Stimulated activated naive CD4-positive, alpha-beta T cell (primary cell): Measurements from ENCODE around the gene ATP6V1F.

ENCODE experiments used
- DNase-seq, 6 experiments: peaks; one replicate each; lab custom pipeline; 2025; lab: John Stamatoyannopoulos, UW

Gene ATP6V1F

DNA sequence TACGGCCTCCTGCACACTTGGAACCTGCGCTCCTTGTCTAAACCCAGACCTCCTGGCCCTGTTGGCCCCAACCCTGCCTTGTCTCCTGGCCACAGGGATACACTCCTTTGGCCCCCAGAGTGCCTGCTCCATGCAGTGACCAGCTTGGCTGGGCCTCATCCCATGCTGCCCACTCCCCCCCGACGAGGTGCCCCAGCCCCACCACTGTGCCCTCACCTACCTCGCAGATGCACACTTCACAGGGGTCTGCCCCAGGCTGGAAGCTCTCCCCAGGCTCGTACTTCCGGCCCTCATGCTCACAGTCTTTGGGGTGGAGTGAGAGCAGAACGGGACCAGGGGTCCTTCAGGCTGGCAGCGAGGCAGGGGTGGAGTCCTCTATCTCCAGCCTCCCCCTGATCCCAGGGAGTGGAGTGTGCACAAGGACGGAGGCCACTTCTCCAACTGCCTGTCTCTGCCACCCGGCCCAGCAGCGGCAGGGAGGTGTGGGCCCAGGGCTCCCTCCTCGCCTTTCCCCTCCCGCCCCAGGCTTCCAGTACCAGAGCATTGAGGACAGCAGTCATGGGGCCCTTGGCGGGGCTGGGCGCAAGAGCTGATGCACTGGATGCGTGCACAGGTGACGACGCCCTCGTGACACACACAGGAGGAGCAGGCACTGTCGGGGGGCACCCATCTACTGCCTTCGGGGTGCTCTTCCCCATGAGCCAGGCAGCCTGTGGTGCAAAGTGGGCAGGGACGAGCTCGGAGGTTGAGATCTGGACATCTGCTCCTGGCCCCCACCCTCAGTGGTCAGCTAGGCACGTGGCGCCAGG lies 22.1 kb downstream of the ATP6V1F start:
- DNase-seq, result no peak

DNA sequence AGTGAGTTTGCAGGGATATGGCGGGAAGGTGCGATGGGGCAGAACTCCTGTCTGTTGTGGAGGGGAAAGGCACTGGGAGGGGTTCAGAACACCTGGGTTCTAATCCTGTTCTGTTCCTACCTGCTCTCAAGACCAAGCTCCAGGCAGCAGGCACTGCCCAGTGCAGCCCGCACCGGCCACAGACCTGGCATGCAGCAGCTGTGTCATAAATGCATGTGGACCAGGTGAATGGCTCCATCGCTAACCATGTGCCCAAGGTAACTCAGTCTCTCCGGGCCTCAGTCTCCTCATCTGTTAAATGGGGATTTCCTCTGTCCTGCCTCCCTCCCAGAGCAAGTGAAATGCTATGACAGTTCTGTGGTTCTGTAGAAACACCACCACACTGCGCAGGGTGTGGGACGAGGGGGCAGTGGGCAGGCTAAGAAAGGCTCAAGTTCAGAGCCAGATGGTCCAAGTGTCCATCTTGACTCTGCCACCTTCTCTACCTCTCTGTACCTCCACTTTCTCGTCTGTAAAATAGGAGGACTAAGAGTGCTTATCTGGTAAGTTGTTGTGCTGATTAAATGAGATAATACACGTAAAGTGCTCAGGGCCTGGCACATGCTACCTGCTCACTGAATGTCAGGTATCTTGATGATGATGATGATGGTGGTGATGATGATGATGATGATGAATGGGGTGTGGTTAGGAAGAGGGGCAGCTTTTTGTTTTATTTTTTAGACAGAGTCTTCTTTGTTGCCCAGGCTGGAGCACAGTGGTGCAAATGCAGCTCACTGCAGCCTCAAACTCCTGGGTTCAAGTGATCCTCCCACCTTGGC lies 22.9 kb downstream of the ATP6V1F start:
- DNase-seq, result no peak

DNA sequence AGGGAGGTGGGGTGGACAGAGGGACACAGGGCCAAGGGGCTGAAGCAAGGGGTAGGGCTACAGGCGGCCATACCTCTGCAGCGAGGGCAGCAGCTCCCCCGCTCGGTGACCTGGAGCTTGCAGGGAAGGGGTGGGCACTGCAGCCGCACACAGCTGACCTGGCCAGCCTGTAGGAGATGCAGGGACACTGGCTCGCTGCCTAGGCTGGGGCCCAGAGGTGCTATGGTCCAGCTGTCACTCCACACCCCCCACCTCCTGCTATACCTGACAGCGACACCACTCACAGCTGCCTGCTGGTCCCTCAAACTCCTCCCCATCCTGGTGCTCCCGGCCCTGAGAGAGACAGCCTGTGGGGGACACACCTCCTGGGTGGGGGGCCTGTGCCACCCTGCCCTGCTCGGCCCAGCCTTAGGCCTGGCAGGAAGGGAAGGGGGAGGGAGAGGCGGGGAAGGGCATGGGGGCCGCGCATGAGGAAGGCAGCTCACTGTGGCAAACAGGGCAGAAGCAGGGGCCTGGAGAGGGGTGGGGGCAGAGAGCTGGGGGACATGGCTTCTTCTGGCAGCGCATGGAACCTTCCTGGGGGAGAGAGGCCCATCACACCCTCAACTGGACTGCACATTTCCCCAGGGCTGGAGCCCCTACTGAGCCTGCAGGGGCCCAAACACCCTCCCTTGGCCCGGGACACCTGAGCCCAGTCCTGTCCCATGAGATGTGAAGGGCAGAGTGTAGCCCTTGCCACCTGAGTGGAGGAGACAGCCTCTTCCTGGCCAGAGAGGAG lies 23.9 kb downstream of the ATP6V1F start:
- no peak for DNase-seq

DNA sequence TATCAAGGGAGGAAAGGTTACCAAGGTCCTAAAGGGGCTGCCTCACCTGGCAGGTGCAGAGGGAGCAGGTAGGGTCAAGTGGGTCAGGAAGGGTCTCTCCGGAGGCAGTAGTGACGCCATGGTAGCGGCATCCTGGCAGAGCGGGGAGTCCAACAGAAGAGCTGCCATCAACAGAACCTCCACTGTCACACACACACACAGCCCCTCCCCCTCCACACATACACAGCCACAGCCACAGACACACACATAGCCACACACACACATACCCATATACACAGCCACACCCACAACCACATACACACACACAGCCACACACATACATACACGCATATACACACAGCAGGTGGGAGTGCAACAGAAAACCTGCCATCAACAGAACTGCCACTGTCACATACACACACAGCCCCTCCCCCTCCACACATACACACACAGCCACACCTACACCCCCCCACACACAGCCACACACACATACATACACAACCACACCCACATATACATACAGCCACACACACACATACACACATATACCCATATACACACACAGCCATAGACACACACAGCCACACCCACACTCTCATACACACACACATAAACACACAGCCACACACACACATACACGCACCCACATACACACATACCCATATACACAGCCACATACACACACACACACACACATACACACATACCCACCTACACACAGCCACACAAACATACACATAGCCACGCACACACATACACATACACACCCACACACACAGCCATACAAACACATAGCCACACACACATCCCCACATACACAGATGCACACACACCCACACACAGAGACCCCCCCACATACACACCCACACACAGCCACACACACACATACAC lies 24.7 kb downstream of the ATP6V1F start:
- no peak for DNase-seq

DNA sequence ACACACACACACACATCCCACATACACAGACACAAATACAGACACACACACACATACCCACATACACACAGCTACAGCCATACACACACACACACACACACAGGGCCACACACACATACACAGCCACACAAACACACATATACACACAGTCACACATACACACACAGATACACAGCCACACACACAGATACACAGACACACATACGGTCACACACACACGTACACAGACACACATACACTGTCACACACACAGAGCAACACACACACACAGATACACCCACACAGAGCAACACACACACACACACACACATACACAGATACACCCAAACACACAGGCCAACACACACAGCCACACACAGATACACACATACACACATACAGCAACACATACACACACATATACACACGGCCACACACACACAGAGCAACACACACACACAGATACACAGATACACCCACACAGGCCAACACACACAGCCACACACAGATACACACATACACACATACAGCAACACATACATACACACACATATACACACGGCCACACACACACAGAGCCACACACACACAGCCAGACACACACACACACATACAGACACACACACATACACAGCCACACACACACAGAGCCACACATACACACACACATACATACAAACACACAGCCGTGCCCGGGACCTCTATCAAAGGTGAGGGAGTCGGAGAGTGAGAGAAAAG lies 25.5 kb downstream of the ATP6V1F start:
- no peak for DNase-seq

DNA sequence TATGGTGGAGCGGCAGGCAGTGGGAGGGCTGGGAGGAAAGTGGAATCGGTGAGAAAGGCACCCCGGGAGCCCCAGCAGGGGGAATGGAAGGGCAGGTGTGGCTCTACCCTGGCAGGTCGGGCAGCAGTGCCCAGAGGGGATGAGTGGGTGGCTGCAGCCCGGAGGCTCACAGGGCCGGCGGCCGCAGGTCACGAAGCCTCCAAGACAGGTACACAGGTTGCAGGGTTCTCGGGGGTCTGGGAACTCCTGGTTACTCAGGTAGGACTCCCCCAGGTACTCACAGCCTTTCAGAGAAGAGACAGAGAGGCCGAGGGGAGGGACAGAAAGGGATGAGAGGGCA lies 26.1 kb downstream of the ATP6V1F start:
- no peak for DNase-seq

DNA sequence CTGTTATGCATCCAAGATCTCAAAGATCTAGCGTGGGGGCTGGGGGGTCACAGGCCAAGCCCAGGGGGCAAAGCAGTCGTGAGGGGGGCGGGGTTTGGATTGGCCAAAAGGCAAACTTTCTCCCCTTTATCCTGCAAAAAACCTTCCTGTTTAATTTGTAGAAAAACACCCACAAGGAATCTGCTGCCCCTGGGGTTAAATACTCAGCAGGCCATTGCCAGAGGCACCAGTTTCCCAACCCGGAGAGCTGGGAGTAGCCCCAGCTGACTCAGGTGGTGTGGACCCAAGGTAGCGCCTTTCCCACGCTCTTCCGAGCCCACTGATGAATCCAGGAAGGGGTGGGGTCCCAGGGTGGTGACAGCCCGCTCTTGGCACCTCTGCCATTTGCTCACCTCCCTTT lies 26.5 kb downstream of the ATP6V1F start:
- no peak for DNase-seq

DNA sequence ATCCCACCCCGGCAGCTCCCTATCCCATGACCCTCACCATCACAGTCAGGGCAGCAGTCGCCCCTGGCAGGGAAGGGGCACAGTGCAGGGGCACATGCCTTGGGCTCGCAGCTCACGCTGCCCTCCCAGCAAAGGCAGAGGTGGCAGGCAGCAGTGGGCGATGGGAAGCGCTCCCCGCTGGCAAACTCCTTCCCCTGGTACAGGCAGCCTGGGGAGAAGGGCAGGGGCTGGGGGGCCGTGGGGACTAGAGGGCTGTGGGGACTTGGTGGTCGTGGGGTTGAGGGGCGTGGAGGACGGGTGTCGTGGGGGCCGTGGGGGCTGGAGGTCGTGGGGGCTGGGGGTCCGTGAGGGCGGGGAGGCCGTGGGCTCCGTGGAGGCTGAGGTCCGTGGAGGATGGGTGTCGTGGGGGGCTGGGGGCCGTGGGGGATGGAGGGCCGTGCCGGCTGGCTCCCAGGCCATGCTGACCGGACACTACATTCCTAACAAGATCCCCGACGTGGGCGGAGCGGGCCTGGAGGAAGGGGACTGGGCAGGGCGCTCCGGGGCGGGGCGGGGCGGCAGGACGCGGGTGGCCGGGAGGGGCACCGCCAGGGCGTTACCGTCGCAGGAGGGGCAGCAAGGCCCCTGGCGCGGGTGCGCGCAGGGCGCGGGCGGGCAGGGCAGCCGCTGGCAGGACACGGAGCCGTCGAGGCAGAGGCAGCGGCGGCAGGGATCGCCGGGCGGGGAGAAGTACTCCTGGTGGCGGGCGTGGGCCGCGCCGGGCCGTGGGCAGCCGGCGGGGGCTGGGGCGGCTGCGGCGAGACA lies 27.9 kb downstream of the ATP6V1F start:
- no peak for DNase-seq

DNA sequence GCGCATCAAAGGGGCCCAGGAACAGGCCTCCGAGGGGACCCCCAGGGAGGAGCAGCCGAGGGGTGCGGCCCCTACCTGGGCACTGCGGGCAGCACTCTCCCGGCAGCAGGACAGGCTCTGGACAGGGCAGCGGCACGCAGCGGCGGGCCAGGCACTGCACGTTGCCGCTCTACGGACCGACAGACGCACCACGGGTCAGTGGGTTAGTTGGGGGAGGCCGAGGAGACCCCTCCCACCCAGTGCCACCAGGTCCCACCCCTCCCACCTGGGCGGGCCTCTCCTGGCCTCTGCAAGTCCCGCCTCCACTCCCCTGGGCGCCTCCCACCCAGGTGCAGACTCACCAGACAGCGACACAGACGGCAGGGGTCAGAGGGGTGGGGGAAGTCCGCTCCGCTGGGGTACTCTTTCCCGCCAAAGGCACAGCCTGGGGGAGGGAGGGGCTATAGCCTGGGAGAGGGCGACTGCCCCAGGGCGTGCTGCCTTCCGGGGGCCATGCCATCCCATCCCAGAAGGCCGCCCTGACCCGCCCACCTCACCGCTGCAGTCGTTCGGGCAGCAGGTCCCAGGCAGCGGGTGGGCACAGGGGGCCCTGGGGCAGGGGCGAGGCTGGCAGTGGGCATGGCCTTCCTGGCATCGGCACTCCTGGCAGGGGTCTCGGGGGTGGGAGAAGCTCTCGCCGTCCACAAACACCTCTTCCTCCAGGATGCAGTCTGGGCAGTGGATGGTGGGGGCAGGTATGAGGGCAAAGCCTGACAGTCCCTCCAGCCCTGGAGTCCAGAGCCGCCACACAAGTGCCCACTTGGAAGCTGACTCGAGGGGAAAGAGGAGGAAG lies 28.7 kb downstream of the ATP6V1F start:
- DNase-seq, result peak in 1 of 6 experiments; percentile 8

DNA sequence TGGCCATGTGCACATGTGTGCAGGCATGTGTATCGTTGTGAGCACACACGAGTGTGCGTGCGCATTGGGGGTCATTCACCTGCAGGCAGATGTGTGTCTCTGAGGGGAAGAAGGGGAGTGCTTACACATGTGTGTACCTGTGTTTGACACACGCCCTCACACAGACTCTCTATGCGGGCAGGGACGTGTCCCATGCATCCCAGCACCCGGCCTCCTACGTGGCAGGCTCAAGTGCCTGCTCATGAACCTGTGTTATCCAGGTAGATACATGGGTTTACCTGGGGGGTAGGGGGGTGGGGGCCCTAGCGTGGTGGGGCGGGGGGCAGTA lies 29.2 kb downstream of the ATP6V1F start:
- DNase-seq, result no peak

DNA sequence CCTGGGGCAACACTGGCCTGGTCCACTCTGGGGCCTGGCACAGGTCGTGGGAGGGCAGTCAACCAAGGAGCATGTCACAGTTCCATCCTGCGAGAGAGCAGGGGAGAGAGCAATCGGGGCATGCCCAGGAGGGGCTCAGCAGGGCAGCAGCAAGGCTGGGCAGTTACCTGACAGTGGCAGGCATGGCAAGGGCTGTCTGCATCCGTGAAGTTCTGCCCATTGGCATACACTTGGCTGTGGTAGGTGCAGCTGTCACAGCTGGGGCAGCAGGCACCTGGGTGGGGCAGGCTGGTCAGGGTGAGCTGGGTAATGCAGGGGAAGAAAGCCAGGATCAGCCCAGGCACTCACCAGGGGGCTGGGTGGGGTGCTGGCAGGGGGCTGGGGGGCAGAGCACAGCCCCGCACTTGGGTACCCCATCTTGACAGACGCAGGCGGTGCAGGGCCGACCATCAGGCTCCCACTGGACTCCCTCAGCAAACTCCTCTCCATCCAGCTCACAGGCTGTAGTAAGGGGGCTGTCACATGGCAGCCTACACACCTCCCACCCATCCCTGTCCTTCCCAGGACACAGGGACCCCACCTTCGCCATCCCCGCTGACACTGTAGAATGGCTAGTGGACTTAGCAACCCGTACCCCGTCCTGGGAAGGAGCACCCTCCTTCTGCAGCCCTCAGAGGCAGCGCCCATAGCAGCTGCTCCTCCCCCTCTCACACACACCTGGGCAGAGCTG lies 30.0 kb downstream of the ATP6V1F start:
- no peak for DNase-seq

DNA sequence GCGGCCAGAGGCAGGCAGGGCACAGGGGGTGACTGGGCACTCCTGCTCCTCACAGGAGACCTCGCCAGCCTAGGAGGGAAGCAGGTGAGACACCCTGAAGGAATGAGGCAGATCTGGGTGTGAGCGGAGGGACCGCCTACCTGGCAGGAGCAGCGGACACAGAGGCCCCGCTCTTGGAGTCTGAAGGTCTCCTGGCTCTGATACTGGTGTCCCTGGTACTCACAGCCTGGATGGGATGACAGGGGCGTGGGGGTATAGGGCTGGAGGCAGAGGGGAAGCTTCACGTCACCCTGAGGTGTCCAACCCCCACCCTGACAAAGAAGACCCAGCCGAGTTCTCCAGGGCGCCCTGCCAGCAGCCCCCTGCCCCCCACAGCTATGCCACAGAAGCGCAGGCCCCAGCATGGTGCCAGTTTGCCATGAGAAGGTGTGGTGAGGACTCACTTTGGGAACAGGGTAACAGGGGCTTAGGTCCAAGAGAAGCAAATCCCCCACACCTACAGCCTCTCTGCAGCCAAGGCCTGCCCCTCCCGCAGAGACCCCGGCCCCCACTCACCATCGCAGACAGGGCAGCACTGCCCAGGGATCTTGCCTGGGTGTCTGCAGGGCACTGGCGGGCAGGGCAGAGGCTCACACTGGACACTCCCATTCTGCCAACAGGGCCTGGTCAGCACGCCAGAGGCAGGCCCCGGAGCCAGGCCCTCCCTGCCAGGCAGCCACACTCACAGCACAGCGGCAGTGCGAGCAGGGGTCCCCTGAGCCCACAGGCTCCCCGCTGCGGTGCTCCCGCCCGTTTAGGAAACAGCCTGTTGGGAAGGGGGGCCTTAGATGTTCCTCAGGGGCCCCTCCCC lies 30.8 kb downstream of the ATP6V1F start:
- DNase-seq, result no peak

DNA sequence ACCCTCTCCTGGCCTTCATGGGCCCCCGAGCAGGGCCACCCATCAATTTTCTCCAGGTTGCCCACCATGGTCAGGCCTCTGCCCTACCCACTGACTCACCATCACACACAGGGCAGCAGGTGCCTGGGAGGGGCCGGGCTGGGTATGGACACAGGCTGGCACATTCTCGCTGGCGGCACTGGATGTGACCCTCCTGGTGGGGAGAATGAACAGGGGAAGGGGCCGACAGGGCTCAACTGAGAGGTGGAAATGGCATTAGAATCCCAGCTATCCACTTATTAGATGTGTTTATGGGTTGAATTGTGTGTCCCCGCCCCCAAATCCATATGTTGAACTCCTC lies 31.4 kb downstream of the ATP6V1F start:
- no peak for DNase-seq

DNA sequence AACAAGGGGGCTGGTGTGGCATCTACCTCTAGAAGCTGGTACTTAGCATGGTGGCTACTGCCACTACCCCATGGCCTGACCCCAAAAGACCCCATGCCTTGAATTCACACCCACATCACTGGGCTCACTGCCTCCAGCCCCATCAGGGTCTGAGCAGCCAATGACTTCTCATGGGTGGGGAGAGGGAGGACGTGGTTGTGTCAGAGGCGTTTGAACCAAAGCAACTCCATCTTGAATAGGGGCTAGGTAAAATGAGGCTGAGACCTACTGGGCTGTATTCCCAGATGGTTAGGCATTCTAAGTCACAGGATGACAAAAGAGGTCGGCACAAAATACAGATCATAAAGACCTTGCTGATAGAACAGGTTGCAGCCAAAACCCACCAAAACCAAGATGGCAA lies 32.7 kb downstream of the ATP6V1F start:
- DNase-seq, result no peak

DNA sequence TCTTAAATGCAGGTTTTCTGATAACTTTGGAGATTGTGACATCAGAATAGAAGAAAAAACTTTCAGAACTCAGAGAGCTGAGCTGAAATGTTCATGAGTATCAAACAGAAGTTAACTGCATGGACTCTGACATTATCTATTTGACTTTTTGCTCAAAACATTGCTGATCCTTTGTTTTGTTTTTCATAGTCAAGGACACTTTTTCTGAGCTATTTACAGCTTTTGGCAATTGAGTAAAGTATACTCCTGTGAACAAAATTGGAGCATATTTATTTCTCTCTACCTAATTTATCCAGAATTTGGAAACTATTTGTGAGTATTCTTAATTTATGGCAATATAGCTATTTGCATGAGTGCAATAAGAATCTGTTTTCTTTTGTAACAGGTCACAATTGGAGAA lies 36.7 kb downstream of the ATP6V1F start:
- DNase-seq, result no peak

DNA sequence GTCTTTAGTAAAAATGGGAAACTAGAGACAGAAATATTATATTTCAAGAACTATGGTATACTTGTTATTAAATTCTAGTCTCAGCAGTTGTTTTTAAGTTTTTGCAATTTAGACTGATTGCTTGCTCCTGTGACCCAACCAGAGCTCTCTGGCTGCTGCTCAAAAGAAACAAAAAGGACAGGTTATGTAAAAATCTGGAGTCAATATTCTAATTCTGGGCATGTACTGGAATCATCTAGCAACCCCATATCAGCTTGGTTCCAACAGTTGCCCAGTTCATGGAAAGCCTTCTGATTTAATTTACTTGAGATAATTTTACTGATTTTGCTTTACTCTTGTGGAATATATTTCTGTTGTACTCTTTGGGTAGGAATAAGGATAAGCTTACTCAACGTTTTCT lies 37.6 kb downstream of the ATP6V1F start:
- no peak for DNase-seq

DNA sequence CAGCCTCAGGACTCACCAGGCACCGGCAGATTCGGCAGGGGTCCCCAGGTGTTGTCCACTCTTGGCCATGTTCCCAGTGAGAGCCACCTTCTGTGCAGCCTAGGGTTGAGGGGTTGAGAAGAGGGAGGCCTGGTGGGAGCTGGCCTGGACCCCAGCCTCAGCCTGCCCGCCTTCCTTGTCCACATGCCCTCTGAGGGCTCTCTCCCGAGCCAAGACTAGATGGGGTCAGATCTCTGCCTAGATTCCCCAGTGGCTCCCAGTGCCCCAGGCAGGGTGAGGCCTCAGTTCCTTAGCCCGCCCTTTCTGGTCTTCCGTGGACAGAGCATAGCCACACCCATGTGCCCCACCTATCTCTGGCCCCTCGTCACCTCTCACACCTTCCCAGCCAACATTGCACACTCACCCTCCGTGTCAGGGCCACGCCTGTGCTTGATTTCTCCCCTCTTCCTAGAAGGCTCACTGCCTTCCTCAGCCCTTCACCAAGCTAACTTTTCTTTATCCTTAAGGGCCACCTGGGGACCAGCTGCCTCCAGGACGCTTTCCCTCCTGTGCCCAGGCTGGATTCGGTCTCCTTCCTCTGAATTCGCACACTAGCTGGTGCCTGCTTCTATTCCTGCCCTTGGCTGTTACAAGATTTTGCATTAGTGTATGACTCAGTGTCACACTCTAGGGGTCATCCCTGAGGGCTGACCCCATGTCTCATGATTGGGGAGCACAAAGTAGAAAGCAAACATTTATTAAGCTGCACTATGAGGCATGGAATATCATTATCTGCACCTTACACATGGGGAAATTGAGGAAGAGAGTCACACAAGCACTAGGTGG lies 40.3 kb downstream of the ATP6V1F start:
- no peak for DNase-seq
